Measurements from ENCODE around the gene KAT7.
"Not testable (repeated sequence)": the region's sequence is repeated elsewhere in the genome, so short reads cannot be mapped to it uniquely, and the experiment has no call there.

KAT7 gene

DNA sequence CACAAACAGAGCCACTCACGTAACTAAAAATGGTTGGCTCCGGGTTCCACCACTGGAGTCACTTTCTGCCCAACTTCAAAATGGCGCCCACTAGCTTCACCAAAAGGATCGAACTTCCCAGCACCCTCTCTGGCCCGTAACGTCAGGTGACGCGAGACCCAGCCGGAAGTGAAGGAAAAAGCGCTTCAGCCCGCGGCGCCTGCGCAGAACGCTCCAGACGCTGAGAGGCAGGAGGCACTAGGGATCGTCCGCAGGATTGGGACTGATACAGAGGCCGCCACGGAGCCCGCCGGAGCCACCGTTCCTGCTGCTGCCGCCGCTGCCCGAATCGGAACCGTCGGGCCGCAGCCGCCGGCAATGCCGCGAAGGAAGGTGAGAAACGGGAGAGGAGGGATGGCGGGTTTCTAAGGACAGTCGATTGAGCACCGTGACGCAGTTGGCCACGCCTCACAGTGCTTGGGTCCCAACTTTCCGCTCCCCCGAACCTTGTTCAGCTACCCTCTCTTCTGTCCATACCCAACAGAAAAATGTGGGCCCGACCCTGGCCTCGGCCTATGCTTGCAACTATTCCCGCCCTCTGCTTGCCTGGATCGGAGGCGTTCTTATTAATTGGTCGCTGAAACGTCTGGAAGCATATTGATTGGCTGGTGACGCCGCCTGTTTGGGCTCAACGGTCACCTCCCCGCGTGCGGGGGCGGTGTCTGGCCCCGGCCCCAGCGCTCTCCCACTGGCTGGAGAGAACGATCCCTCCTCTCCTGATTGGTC is at the start of gene KAT7:
TSS of gene KAT7 (plus strand) at position 204 of the 765 bp plus-strand sequence. CDS start at position 358, 154 bp downstream.
- DNase-seq (ENCODE audit: low read depth) = peak; percentile 99

DNA sequence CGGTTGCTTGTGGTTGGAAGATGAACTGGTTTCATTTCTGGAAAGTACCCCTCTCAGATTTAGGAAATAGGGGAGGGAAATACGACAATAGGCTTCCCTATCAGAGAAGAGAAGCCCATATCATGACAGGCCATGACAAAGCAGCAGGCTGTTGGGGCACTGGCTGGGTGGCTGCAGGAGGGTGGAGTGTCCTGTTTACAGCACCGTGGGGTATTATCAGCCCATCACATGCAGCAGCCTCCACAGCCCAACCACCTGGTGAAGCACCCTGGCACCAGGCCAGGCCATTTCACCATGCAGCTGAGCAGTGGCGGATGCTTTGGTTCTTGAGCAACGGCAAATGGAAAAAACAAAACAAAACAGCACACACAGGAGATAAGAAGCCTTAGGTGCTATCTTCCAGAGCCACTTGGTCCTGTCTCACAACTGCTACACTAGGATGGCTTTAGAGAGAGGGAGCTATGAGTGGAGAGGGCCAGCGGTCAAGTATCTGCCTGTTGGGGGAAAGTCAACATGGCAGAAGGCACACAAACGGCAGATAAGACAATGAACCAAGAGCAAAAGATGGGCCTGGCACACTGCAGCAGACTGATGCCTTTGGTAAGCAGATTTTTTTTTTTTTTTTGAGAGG is 48.7 kb upstream of the KAT7 start:
- DNase-seq (ENCODE audit: low read depth) = no peak

DNA sequence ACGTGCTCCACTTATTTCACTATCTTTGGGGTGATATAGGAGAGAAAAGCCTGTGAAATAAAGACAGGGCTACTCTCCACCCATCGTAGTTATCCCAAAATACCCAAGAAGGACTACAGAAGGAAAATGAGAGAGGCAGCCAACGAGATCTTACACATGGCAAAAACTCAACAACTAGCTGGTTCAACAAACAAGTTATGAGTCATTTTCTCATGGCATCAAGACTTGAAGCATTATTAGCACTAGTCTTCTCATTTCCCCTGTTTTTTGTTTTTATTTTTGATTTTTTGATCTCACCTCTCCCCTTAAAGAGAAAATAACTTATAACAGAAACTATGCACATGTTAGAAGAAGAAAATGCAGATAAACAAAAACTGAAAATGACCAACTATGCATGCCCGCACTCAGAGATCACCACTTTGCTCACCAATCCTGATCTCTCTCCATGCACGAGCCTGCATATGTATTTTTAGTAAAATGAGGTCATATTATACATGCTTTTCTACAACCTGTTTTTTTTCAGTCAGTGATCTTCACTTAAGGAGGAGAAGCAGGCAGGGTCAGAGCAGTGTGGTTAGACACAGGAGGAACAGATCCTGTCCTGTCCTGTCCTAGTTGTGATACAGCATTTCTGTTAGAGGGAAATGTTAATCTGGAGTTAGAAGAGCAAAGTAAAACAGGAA is 47.3 kb upstream of the KAT7 start:
- peak; percentile 56 for DNase-seq (ENCODE audit: low read depth)

DNA sequence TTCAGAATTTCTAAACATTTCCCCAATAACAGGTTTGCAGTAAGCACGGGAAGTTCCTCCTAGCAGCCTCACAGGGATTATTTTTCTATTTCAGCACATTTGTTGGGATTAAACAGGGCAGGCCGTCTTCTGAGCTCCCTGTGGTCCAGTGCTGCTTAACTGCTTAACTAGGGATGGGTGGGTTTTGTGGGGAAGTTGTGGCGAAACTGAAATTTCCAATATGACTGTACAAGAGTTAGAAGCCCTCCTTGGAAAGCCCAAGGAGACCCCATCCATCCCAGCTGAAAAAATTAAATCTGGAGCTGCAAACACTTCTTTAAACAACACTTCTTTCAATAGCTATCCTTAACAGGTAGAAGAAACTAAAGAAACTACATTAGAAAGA is 46.8 kb upstream of the KAT7 start:
- no peak for DNase-seq (ENCODE audit: low read depth)

DNA sequence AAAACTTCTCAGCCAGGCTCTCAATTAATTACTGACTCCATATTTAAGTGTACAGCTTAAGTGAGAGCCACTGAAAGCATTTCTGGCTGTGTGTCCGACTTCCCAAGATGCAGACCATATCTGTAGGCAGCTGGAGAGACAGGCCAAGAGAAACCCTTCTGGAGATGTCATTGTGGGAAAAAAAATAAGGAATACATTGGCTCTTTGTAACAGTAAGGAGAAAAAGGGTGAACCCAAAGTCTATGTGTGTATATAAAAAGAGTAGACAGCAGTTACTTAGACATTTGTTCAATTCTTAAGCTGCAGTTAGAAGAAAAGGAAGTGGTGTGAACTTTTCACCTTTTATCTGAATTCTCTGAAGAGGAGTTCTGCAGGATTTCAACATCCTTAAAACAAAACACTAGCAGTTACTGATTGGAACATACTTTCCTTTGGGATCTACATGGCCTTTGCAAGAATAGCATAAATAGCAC is 46.3 kb upstream of the KAT7 start:
- DNase-seq (ENCODE audit: low read depth) = no peak

DNA sequence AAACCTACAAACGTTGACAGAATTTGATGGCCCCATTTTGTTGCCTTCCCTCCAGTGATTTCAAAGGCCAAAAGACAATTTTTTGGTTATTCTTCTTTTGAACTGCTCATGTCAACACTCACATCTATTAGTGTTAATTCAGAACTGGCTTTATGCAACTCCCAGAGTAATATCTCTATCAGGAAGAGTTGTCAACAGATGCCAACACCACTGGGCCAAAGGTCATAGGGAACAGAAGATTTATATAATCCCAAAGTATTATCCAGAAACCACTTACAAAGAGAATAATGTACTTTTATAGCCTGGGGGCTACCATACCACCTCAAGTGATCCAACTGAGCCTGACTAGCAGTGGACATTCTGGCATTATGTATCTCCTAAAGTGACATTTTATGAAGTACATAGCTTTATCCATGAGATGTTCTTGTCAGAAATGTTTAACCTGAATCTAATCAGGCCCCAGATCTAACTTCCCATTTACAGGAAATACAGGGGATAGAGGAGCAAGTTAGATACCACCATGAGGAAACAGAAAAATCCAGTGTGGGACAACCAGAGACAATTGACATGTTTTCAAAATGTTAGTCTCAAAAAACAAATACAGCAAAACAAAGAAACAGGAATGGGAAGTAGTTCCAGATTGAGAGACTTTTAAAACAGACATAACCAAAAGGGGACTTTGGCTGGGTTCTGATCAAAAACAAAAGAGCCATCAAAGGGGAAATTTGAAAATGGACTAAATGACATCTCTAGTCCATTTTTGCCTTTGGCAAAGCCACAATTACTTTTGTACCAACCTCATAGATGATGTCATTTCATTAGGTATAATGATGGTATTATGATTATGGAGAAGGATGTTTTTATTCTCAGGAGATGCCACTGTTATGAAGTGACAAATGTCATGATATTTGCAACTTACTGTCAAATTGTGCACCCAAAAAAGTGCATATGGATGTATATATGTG is 43.0 kb upstream of the KAT7 start:
- no peak for DNase-seq (ENCODE audit: low read depth)

DNA sequence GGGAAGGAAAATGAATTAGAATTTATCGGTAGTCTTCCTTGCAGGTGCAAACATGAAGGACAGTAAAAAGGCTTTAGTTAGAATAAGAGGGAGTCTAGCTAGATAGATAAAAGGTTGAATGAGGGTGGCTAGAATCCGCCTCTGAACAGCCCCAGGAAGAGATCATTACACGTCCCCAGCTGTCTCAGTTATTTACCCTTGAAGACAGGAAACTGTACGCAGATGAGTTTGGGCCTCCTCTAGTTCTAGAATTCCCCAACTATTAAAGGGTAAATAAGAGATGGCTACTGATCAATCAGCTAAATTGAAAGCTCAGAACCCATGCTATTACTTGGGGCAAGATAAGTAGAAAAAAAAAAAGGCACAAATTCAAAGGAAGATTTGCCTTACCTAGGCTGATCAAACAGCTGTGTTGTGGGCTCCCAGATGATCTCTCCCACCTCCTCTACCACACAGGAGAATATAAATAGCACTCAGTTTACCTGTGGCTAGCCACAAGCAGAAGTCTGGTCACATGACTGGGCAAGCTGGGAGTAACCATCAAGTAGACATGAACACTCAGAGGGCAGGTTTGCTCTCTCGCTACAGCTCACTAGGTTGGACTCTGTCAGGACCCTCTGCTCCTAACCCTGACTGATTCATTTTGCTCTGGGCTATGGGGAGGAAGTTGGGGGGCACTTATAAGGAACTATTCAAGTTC is 41.5 kb upstream of the KAT7 start:
- no peak for DNase-seq (ENCODE audit: low read depth)

DNA sequence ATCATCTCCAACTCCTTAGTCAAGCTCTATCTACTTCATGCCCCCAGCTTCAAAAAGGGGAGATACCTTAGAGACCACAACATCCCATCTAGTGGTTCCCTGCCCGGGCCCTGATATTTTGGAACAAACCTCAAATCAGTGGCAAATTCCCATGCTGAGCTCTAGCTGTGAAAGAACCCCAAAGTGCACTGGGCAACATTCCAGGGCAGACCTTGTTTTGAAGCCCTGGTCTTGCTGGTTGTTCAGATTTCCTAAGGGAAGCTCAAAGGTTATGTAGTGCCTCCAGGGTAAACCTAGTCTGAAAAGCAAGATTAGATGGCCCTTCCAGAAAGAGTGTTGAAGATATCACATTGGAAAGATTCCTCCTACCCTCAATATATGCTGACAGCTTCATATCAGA is 40.8 kb upstream of the KAT7 start:
- DNase-seq (ENCODE audit: low read depth) = no peak

DNA sequence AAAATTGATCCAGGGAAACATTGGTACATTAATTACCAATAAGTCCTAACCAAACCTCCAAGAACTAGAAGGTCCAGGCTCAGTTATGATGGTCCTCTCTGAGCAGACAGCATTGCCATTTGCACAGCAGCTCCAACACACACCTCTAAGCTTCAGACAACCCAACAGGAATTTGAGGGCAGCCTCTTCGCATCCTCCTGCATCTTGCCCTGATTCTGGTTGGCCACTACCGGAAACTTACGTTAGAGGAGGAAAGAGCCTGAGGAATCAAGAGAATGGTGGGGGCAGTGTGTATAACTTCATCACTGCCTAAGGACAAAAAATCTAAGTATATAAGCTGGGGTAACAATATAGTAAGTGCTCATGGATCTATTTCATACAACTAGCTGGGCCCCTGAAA is 40.3 kb upstream of the KAT7 start:
- DNase-seq (ENCODE audit: low read depth) = no peak

DNA sequence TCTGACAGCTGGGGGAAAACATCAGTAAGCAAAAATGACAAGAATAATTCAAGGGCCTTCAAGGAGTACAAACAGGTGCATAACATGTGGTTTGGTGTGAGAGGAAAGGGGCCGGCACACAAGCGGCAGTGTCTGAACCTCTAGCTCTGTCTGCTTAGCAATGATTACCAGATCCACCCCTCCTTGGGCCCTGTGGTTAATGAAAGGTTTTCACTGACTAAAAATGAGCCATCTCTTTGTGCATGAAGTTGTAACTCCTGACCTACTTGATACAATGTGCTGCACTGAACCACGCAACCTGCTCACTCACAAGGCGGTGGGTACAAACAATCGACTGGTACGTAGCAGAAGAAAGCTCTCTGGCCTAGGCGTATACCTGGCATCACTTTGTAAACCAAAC is 39.7 kb upstream of the KAT7 start:
- no peak for DNase-seq (ENCODE audit: low read depth)

DNA sequence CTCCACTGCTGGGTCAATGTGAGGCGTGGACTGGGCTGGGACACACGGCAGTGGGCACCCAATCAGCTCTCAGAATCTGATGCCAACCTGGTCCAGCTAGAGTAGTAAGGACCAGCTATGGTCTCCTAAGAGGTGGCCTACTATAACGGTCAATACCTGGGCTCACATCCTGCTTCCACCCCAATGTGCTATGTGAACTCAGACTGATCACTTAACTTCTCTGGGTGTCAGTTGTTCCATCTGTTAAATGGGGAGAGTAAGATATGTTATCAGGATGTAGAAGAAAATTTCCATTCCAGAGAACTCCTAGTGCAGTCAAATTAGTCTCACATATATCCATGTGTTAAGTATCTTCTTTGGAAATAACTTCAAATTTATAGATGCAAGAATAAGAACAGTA is 38.8 kb upstream of the KAT7 start:
- no peak for DNase-seq (ENCODE audit: low read depth)

DNA sequence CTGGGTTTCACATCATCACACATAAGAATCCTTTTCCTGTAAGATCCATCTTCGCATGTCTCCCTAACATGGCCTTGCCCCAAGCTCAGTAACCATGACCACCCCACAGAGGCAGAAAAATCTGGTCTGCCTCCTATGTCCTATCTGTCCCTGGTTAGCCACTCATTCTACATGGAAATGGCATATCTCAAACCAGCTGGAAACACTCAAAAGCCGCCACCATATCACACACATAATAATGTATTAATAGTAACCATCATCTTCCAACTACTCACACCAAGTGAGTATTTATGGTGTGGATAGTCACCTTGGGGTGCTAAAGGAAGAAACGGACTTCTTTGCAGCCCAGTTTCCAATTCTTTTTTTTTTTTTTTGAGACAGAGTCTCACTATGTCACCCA is 36.0 kb upstream of the KAT7 start:
- no peak for DNase-seq (ENCODE audit: low read depth)

DNA sequence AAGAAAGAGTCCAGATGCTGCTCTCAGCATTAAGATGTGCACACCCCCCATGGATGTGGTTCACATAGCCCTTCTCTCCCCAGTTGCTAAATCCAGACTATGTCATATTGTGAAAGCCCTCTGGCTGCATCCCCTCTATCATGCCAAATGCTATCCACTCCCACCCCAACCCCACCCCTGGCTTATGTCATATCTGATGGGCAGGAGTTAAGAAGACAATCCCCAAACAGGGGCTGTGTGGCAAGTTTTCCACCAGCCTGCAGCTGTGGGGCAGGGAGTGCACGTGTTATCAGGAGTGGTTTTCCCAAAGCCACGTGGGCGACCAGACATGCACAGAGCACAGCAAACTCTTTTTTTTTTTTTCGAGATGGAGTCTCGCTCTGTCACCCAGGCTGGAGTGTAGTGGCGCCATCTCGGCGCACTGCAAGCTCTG is 34.5 kb upstream of the KAT7 start:
- no peak for DNase-seq (ENCODE audit: low read depth)

DNA sequence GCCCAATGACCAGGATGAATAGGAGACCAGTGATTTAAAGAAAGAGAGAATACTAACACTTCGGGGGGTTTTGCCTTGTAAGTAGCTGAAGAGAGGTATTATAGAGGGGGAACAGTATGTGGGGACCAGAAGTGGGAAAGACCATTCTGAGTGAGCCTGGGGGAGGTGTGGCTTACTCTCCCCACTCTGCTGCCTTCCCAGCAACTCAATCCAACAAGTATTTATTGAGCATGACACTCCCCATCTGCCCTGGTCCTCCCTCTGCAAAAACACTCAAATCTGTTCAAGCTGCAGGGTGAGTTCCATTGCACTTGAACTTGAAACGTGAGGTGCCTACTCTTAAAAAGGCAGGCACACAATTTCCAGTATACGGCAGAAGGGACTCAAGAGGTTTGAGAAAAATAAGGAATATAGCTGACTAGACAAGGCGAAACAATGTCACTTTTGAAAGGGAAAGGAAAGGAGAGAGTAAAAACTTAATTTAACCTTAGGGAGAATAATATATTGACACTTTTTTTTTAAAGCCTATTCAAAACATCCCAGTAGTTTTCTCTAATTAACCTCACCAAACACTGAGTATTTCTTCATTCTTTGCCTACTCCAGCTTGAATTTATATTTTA is 32.7 kb upstream of the KAT7 start:
- DNase-seq (ENCODE audit: low read depth) = no peak

DNA sequence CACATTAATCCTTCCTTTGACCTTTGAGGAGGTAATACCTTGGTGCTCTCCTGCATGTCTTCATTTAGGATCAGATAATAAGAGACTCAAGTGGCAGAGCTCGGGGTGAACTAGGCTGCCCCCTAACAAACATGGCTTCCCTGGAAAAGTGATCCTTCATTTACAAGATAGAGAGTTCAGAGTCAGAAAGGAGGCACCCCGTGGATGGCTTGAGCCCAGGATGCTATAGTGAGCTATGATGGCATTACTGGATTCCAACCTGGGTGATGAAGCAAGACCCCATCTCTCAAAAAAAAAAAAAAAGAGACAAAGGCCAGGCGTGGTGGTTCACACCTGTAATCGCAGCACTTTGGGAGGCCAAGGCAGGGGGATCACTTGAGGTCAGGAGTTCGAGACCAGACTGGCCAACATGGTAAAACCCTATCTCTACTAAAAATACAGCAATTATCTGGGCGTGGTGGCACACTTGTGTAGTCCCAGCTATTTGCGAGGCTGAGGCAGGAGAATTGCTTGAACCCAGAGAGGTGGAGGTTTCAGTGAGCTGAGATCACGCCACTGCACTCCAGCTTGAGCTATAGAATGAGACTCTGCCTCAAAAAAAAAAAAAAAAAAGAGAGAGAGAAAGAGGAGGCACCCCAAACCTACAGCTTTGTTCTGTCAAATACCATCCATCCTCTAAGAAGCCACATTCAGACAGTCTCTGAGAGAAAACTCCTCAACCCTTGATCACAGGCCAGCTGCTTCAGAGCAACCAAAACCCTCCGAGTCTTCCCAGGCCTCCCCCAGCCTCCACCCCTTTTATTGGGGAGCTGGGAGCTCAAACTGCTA is 31.9 kb upstream of the KAT7 start:
- no peak for DNase-seq (ENCODE audit: low read depth)

DNA sequence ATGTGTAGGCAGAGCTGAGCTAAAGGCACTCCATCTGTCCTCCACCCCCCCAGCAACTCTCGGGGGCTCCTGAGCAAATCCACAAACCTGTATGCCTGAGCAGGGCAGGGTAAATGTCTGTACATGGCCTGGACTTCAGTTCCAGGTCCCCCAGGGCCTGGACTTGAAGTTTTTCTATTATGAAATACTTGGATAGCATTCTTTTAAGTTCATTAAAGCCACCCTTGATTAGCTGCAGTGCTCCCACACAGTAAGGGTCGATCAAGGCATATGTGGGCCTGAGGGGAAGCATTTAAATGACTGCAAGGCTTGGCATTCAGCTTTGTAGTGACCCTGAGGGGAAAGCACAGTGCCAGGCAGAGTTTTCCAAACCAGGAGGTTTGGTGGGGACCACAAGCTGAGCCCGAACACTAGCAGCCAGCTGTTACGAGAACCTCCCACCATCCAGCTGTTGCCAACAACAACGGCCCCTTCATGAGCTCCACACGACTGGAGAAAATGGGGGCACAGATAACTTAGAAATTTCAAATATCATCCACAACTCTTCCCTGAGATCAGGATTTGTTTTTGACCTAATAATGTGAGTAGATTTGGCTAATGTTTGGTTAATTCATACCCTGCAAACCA is 31.2 kb upstream of the KAT7 start:
- no peak for DNase-seq (ENCODE audit: low read depth)

DNA sequence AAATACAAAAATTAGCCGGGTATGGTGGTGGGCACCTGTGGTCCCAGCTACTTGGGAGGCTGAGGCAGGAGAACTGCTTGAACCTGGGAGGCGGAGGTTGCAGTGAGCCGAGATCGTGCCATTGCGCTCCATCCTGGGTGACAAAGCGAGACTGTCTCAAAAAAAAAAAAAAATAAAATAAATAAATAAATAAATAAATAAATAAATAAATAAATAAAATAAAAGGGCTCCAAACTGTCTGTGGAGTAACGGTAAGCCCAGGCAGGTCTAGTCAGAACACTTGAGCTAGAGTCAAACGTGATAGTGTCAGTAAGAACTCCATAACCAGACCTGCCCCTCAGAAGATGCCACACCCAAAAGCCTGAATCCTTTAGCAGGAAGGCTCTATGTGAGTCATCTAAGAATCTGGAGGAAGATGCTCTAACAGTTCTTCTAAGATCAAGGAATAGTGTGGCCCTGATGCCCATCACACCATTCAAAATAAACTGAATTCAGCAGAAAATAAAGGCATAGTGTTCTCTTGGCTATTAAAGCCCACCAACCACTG is 29.9 kb upstream of the KAT7 start:
- not testable (repeated sequence) for DNase-seq (ENCODE audit: low read depth)

DNA sequence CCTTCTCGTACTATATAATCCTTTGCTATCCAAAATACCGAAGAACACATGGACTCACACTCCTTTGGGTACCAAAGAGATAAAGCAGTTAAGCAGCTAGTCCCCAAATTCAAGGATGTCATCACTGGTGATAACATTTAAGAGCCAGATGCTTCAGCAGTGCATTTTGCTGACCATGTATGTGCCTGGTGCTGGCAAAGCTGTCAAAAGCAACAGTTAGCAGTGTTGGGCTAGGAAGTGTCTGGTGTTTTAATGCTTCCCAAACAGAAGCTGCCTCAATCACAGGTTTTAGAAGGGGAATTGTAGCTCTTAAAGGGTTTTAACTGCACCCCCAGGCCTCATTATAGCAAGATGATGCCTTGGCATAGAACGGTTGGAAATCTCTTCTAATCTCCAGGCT is 29.3 kb upstream of the KAT7 start:
- DNase-seq (ENCODE audit: low read depth) = no peak

DNA sequence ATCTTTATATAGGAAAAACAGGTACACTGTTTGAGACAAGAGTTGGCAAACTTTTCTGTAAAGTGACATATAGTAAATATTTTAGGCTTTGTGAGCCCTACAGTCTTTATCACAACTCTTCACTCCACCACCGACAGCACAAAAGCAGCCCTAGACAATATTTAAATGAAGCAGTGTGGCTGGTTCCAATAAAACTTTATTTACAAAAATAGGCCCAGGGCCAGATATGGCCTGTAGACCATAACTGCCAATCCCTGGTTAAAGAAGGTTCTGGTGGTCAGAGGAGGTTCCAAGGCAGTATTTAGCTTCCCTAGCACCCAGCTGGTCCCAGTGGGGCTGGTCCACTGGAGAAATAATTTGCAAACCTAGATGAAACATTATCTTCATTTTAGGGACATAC is 28.2 kb upstream of the KAT7 start:
- no peak for DNase-seq (ENCODE audit: low read depth)

Measured in stromal cell of bone marrow (primary cell).